ENCODE results near the gene GEMIN5. TPM values are rescaled to one million over a fixed set of nuclear protein-coding genes. Genes with fewer than 3 reads are reported as not detected.

The GEMIN5 gene
- total and polyA plus RNA-seq, 2 of the 13 experiments (the other 11 are each of a cell fraction or from before 2014, with no cell fraction given): 6.6 to 28.6 TPM

- TF ChIP-seq HMGXB4 (CRISPR knock-in tag; IDR thresholded peaks at IDR 0.05; ENCODE audit: borderline replicate concordance in 1 of 2, low read depth in 1 of 2) (peak; percentile 64 to 90), PAXIP1 (CRISPR knock-in tag; conservative IDR thresholded peaks at IDR 0.05) (peak; percentile 67), ZNF30 (CRISPR knock-in tag; IDR thresholded peaks at IDR 0.05) (0 out of 2 replicates have a peak, but pooled peaks have one; percentile 66), PCBP1 (IDR thresholded peaks at IDR 0.05; ENCODE audit: borderline replicate concordance, low read depth, low read length) (peak; percentile 42; the same call in 1 of the 2 replicates), ZSCAN20 (CRISPR knock-in tag; IDR thresholded peaks at IDR 0.05; ENCODE audit: borderline replicate concordance) (no peak), NCOA1 (CRISPR knock-in tag; IDR thresholded peaks at IDR 0.05) (peak; percentile 73; the same call in 1 of the 2 replicates), HBP1 (CRISPR knock-in tag; IDR thresholded peaks at IDR 0.05; ENCODE audit: low read depth) (no peak; the same call in 1 of the 2 replicates), ZNF160 (CRISPR knock-in tag; IDR thresholded peaks at IDR 0.05) (no peak), PRDM10 (CRISPR knock-in tag; IDR thresholded peaks at IDR 0.05; ENCODE audit: low read depth) (no peak), AKNA (CRISPR knock-in tag; IDR thresholded peaks at IDR 0.05; ENCODE audit: borderline replicate concordance) (no peak), ZSCAN22 (CRISPR knock-in tag; IDR thresholded peaks at IDR 0.05) (no peak)
Observed at GRCh38 chr5:154937718-154938466, at the start of gene GEMIN5 (continued).

All from HepG2 (cell line).